Fibroblast of lung (primary cell): ENCODE data around the gene SH3PXD2A.

Experiments used
- EZH2 ChIP-seq: IDR thresholded peaks from 2 replicates; pipeline ENCODE4 v1.5.1; 2012; ENCODE audit warnings: low read length, control low read depth, mild to moderate bottlenecking; ENCODE audit errors: missing control alignments
- TF ChIP-seq, protein P1 (sequence below), 2 donors: IDR thresholded peaks in 1 of 2; conservative IDR thresholded peaks in 1 of 2; 1 replicate in 1 of 2; 2 replicates in 1 of 2; pipeline ENCODE4 v1.5.1; 2011 to 2012; ENCODE audit warnings: low read length in 2 of 2, control low read depth in 1 of 2, inconsistent platforms in 1 of 2, low read depth in 1 of 2, mild to moderate bottlenecking in 1 of 2

DNA sequence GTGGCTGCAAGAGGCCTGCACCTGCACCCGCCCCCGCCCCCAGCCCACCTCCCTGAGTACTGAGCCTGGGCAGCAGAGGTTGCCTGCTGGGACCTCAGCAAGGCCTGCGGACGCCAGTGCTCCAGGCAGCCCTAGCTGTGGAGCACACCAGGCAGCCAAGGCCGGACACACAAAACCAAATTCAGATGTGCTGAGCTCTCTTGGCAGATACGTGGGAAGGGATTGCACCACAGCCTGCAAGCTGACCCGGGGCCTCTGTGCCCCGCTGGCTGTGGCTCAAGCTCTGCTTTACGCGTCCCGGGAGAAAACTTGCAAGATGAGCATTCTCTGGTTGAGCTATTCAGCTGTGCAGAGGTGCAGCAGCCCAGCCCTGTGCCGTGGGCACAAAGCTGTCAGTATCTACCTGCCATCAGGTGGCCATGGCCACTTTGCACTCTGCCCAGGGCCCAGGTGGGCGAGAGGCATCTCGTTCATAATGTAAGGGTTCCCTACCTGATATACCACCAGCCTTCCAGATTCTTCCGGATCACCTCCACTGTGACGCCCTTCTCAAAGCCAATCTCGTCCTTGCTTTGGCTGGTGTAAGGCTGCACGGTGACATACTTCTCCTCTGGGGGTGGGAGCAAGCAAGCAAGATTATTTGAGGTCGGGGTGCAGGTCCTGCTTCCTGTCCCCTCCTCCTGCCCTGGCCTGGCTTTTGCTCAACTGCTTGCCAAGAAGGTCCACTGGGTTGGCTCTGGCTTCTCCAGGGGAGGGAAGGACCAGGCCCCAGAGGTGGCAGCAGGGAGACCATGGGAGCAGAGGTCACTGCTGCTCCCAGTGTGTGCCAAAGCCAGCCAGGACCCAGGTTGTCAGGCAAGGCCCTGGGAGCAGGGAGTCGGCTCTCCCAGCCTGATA, 238.4 kb downstream of the SH3PXD2A start:
- TF ChIP-seq, protein P1, sequence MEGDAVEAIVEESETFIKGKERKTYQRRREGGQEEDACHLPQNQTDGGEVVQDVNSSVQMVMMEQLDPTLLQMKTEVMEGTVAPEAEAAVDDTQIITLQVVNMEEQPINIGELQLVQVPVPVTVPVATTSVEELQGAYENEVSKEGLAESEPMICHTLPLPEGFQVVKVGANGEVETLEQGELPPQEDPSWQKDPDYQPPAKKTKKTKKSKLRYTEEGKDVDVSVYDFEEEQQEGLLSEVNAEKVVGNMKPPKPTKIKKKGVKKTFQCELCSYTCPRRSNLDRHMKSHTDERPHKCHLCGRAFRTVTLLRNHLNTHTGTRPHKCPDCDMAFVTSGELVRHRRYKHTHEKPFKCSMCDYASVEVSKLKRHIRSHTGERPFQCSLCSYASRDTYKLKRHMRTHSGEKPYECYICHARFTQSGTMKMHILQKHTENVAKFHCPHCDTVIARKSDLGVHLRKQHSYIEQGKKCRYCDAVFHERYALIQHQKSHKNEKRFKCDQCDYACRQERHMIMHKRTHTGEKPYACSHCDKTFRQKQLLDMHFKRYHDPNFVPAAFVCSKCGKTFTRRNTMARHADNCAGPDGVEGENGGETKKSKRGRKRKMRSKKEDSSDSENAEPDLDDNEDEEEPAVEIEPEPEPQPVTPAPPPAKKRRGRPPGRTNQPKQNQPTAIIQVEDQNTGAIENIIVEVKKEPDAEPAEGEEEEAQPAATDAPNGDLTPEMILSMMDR (conservative IDR thresholded peaks at IDR 0.05 in 1 of 2, IDR thresholded peaks at IDR 0.05 in 1 of 2; ENCODE audit: low read depth in 1 of 2, low read length in 2 of 2), result no peak
- TF ChIP-seq EZH2, result no peak
